PFSK-1 (cell line): ENCODE results near the gene SNCA.

ENCODE experiments used
- FOXP2 ChIP-seq: optimal IDR thresholded peaks from 2 replicates; pipeline ENCODE3; 2011; ENCODE audit warnings: borderline replicate concordance, control low read depth, inconsistent platforms; ENCODE audit not compliant: insufficient read depth; ENCODE audit errors: extremely low read length, extremely low read depth
- POLR2AphosphoS5 ChIP-seq: IDR thresholded peaks from 2 replicates; pipeline ENCODE4 v1.6.1; 2012; ENCODE audit warnings: low read depth, mild to moderate bottlenecking, control low read depth, low read length, moderate library complexity
- SIN3A ChIP-seq: IDR thresholded peaks from 2 replicates; pipeline ENCODE4 v1.6.1; 2012; ENCODE audit warnings: mild to moderate bottlenecking, low read length, moderate library complexity, borderline replicate concordance; ENCODE audit not compliant: insufficient read depth
- TAF1 ChIP-seq: IDR thresholded peaks from 2 replicates; pipeline ENCODE4 v1.6.1; 2012; ENCODE audit warnings: low read length, control low read depth, borderline replicate concordance; ENCODE audit not compliant: insufficient read depth
- TF ChIP-seq, protein P1 (sequence below), 2 experiments: IDR thresholded peaks; 2 replicates each; pipeline versions ENCODE4 v1.6.1 to v1.8.0; 2011 to 2012; ENCODE audit warnings: low read depth in 2 of 2, low read length in 2 of 2, control low read depth in 1 of 2, inconsistent platforms in 1 of 2, mild to moderate bottlenecking in 1 of 2, moderate library complexity in 1 of 2; ENCODE audit not compliant: insufficient read depth in 1 of 2

The SNCA gene

GRCh38 chr4:89847571-89848325 lies 10.8 kb upstream of the SNCA start:
- no peak for TF ChIP-seq TAF1
- TF ChIP-seq, protein P1, sequence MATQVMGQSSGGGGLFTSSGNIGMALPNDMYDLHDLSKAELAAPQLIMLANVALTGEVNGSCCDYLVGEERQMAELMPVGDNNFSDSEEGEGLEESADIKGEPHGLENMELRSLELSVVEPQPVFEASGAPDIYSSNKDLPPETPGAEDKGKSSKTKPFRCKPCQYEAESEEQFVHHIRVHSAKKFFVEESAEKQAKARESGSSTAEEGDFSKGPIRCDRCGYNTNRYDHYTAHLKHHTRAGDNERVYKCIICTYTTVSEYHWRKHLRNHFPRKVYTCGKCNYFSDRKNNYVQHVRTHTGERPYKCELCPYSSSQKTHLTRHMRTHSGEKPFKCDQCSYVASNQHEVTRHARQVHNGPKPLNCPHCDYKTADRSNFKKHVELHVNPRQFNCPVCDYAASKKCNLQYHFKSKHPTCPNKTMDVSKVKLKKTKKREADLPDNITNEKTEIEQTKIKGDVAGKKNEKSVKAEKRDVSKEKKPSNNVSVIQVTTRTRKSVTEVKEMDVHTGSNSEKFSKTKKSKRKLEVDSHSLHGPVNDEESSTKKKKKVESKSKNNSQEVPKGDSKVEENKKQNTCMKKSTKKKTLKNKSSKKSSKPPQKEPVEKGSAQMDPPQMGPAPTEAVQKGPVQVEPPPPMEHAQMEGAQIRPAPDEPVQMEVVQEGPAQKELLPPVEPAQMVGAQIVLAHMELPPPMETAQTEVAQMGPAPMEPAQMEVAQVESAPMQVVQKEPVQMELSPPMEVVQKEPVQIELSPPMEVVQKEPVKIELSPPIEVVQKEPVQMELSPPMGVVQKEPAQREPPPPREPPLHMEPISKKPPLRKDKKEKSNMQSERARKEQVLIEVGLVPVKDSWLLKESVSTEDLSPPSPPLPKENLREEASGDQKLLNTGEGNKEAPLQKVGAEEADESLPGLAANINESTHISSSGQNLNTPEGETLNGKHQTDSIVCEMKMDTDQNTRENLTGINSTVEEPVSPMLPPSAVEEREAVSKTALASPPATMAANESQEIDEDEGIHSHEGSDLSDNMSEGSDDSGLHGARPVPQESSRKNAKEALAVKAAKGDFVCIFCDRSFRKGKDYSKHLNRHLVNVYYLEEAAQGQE (IDR thresholded peaks at IDR 0.05; ENCODE audit: insufficient read depth in 1 of 2, low read depth in 2 of 2, low read length in 2 of 2), result no peak
- TF ChIP-seq FOXP2, result no peak
- TF ChIP-seq SIN3A, result no peak
- no peak for TF ChIP-seq POLR2AphosphoS5

- TF ChIP-seq, protein P1 (IDR thresholded peaks at IDR 0.05; ENCODE audit: insufficient read depth in 1 of 2, low read depth in 2 of 2, low read length in 2 of 2), result no peak
- no peak for TF ChIP-seq POLR2AphosphoS5
- no peak for TF ChIP-seq FOXP2
- TF ChIP-seq TAF1, result no peak
- no peak for TF ChIP-seq SIN3A
Observed at GRCh38 chr4:89839558-89839957, 2.6 kb upstream of the SNCA start.

- no peak for TF ChIP-seq SIN3A
- TF ChIP-seq FOXP2, result no peak
- TF ChIP-seq, protein P1 (IDR thresholded peaks at IDR 0.05; ENCODE audit: insufficient read depth in 1 of 2, low read depth in 2 of 2, low read length in 2 of 2), result no peak
- no peak for TF ChIP-seq POLR2AphosphoS5
- TF ChIP-seq TAF1, result no peak
Observed at GRCh38 chr4:89837993-89838390, 1.0 kb upstream of the SNCA start.

GRCh38 chr4:89837385-89837992 lies 528 bp upstream of the SNCA start:
- TF ChIP-seq TAF1, result no peak
- TF ChIP-seq FOXP2, result no peak
- TF ChIP-seq, protein P1 (IDR thresholded peaks at IDR 0.05; ENCODE audit: insufficient read depth in 1 of 2, low read depth in 2 of 2, low read length in 2 of 2), result no peak
- no peak for TF ChIP-seq SIN3A
- no peak for TF ChIP-seq POLR2AphosphoS5
